DMS114 treated with DMSO at 0.1 percent for 48 hours (cell line): ENCODE measurements around the gene SMAD6.
"Not testable (repeated sequence)": the region's sequence is repeated elsewhere in the genome, so short reads cannot be mapped to it uniquely, and the experiment has no call there.

Source experiments
- DNase-seq: peaks from one replicate; lab custom pipeline; 2025; ENCODE audit not compliant: unreplicated experiment; lab: John Stamatoyannopoulos, UW

Gene SMAD6

DNA sequence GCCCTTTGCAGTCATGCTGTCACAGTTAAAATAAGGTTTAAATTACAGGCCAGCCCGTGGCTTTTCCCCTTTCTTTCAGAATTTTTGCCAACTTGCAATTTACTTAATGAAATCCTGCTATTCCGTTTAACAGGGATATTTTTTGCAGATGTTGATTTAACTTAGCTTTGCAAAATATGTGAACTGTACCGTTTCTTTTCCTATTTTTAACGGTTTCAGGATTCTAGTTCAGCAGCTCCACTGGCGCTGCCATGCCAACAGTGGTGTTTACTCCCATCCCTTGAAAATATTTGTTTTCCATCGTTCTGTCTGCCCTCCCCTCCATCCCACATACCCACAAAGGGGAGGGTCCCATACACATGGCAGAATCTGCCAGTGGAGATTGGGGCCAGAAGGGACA, 54.3 kb downstream of the SMAD6 start:
- no peak for DNase-seq

DNA sequence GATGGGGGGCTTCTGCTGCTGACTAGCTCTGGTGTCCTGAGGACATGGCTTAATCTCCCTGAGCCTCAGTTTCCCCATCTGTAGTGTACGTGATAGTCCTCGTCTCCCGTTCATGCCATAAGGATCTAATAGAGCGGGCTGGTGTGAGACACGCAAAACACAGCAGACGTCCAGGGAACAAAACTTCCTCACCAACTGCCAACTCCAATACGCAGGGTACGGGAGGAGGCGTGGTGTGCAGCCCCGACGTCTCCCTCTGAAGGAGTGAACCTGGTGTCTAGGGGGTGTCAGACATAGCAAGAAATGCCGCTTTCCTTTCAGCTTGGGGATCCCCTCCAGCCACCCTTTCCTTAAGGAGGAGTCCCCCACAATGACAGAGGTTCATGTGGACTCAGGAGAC, 55.0 kb downstream of the SMAD6 start:
- no peak for DNase-seq

DNA sequence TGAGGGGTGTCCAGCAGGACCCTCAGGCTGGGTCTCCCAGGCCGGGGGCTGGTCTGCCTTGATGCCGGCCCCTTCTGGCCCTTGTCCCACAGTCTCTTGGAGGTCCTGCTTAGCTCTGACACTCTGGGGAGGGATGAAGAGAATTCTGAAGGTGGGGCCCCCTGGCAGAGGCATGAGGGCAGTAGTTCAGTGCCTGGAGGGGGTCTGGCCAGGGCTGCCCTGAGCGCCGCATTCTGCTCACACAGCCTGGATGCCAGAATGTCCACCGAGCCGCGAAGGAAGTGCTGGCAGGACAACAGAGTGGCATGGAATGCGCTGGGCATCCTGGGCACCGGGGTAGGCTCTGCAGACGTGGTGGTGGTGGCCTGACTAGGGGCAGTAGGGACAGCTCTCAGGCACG, 55.5 kb downstream of the SMAD6 start:
- DNase-seq = no peak

DNA sequence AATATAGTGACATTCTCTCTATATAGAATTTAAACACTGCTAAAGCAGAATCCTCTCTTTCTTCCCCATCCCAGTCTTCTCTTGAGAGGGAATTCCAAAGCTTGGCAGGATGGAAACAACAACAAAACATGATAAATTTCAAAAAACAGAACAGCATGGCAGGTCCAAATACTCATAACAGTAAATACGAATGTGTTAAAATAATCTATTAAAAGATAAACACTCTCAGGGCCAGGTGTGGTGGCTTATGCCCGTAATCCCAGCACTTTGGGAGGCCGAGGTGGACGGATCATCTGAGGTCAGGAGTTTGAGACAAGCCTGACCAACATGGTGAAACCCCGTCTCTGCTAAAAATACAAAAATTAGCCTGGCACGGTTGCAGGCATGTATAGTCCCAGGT, 56.2 kb downstream of the SMAD6 start:
- DNase-seq = not testable (repeated sequence)

DNA sequence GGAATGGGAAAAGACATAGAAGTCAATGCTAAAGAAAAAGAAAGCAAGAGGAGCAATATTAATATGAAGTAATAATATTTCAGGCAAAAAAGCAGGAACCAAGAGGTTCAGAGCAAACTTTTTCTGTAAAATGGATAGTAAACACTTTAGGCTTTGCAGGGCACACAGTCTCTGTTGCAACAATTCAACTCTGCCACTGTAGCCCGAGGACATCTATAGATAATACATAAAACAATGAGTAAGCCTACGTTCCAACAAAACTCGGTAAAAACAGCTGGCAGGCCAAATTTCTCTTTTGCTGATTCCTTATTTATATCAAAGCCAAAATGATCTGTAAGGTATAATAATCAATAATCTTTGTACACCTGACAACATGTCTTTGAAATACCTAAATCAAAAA, 56.8 kb downstream of the SMAD6 start:
- DNase-seq = no peak

DNA sequence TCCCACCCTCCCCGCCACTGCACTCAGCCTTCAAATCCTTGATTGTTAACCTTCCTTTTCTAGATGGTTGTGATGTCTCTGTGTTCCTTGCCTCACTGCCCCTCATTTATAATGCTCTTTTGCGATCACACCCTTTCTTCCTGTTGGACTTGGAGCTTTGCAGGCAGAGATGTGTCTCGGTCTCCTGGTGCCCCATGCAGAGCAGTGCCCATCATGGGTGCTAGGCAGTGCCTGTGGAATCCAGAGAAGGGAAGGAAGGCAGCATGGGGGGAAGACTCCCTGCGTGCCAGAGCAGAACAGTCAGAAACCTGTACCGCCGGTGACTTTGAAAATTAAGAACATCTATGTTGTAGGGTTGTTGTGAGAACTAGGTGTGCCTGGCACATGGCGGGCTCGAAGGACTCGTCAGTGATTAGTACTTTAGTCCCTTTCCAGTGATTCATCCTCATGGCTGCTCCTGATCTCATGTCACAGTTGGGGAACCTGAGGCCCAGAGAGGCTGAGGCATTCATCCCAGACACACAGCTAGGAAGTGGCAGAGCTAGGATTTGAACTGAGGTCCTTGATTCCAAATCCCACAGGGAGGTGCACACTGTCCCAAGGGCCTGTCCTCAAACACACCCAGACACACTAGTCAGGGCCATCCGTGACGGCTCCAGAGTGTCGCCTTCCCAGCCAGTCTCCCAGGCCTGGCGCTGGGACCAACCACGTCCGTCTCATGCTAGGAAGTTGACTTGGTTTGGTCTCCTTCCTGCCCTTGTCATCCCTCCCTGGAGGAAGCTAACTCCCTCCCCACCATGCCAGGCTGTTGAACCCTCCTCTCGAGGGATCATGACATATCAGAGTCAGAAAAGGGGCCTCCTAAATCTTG, 58.3 kb downstream of the SMAD6 start:
- DNase-seq = no peak

DNA sequence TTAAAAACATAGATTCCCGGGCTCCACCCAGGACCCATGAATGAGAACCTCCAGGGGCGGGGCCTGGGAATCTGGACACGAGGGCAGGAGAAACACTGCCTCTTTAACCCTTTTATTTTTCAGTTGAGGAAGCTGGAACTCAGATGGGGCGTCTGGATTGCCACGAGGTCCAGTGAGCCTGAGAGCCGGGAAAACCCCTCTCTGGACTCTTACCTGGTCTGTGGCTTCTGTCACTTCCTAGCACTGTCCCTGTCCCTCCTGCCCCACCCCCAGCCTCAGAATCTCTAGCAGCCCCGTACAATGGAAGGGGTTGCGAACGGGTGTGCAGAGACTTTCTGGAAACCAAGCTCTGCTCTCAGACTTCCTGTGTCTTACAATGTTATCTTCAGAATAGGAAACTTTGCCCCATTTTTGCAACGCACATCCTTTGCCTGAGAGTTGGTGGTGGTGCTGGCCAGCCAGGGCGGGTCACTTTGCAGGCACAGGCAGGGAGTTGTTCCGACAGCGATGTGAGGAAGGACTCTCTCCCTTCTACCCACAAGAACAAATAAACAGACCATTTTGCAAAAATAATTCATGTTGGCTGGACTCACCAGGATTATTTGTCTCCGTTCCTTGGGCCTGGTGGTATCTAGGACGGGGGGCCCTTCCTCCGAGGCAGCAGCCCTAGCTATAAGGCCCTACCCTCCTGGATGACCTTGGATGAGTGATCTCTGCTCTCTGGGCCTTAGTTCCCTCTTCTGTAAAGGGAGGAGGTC, 59.1 kb downstream of the SMAD6 start:
- no peak for DNase-seq

DNA sequence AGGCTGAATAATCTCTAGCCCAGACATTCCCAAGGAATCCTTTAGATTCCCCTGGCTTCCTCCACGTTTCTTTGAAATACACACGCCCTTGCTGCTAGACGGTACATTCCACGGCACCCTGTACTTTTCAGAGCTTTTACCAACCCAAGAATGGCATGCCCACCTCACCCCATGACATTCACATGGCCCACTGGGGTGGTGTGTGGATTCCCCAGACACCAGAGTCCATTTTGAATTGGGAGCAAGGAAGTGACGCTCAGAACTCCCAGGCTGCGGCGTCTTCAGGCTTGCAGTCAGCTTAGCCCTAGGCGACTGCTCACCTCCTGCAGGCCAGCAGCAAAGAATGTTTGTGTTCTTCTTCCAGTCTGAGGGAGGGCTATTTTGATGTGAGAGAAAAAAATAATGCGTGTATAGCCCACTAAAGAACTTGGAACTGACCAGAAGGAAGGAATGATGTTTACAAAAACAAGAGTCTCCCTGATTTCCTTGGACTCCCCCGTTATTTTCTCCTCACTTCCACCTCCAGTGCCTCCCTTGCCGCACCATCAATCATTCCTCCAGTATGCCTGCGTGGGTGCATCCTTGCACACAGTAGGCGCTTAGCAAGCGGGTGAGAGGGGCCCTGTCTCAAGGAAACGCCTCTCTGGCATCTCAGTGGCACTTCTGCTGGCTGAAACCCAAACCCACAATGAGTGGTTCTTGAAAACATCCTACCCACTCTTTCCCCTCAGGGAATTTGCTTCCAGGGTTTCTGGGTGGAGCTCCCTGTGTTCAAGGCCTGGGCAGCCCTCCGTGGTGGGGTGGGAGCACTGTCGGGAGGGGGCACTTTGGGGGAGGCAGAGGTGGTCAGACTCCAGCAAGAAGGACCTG, 59.9 kb downstream of the SMAD6 start:
- DNase-seq = no peak

DNA sequence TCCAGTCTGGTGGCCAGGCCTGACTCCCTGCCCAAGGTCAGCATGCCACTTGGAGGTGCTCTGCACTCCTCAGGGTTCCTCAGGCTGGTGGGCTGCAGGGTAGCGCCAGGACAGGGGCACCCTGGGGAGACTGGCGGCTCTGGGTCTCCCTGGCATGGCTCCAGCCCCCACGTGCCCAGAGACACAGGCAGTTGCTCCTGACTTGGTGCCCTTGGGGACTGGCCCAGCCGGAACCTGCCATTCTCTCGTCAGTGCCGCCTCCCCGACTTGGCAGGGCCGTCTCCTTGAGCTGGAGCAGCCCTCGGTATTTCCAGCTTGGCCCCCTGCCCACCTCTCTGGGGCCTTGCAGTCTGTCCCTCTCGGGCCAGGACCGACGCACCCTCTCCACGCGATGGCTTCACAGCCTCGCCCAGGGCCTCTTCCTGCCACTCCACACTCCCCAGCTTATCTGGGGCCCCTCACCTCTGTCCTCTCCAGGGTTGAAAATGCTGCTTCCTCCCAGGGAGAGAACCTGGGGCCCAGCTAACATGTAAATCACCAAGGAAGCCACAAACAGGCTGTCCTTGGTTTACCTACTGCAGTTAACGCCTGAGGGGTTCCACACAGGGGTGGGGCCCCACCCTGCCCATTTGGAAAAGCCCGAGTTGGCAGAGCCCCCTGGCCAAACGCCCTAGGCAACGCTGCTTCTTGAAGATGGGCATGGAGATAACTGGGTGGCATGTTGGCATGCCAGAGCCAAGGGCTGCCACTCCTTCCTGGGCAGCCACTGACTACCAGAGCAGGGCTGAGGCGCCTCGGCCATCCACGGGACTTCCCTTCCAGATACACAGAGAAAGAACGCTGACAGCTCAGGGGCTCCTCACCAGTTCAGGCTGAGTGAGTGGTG, 61.4 kb downstream of the SMAD6 start:
- DNase-seq = no peak

DNA sequence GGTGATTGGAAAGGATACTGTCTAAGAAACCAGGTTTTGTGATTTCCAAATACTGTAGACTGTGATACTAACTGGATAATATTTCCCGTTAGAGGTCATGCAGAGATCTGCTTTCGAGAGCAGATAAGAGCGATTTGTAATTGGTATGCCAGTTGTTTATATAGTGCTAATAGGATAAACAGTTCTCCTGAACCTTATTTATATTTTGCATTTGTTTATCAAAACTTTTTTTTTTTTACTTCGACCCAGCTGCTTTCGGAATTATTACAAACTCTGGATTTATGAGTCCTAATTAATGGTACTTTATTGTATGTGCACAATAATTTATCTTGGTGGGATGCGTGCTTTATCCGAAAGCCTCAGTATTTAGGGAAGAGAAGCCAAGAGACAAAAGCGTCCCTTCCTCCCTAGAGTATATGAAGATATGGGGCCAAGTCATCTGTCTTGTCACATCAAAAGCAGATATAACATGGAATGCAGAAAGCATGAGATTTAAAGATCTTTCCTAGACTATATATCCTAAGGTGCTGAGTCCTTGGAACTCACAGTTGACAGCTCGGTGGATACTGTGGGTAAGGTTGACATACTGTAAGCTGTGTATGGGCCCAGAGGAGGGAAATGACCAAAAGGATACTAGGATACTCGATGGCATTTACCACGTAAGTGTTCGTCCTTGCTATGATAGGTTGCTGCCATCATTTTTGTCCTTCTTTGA, 62.2 kb downstream of the SMAD6 start:
- DNase-seq = no peak

DNA sequence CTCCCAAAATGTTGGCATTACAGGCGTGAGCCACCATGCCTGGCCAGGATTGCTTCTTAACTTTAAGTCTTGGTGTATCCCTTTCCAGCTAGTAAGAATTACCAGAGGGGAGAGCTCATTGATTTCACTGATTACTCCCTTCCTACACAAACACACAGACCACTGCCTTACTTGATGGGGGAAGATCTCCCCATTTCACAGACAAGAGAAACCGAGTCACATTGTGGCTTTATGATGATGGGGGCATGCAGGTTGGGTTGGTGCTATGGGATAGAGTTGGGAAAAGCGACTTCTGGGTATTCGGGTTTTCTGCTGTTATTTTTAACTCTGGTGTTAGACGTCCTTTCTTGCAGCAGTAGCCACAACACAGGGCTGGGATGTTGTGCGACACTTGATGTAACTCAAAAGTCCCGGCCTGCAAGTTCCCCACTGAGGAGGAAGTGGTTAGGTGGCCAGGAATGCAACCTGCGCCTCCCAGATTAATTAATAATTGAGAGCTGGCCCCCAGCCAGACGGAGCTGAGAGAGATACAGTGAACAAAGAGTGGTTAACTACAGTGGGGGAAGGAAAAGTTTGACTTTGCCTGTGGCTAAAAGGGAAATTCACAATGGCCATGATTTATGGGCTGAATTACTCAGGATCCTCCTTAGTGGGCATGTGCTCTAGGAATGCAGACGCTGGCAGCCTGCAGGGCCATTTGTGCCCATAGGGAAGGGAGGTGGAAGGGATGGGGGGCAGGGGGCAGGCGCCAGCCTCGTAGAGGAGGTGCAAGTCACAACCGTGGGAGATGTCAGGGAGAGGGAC, 63.6 kb downstream of the SMAD6 start:
- no peak for DNase-seq

DNA sequence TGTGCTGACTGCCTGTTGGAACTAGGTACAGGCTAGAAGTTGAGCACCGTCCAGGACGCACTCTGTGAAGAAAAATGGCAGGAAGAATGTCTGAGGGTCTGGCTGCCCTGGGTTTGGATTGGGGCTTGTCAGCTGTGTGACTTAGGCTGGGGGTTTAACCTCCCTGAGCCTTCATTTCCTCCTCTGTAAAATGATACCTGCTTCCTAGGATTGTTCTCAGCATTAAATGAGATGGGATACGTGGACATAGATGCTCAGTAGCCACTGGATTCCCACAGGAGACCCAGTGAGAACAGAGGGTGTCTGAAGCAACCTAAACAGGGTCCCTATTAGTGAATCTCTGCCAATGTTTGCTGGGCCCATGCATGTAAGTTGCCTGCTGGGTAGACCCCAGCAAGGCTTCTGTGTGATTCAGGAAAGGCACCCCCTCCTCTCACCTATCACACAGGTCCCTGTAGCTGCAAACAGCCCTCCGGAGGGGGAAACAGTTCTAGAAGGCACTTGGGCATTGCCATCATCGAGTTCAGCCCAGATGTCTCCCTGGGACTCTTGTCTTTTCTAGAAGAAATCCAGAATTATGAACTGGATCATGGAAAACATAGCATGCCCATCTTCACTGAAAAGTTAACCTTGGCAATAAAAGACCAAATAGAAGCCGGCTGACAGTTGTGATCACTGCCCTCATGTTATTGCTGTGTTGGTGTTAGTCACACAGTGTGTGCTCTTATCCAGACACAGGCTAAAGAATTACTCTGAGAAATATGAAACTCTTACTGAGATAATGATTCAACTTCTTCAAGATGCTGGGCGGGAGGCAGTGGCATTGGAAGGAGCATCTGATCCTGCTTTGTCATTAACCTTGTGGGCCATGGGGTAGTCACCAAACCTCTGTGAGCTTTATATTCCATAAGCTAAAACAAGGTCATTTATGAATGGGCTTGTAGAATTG, 64.5 kb downstream of the SMAD6 start:
- no peak for DNase-seq

DNA sequence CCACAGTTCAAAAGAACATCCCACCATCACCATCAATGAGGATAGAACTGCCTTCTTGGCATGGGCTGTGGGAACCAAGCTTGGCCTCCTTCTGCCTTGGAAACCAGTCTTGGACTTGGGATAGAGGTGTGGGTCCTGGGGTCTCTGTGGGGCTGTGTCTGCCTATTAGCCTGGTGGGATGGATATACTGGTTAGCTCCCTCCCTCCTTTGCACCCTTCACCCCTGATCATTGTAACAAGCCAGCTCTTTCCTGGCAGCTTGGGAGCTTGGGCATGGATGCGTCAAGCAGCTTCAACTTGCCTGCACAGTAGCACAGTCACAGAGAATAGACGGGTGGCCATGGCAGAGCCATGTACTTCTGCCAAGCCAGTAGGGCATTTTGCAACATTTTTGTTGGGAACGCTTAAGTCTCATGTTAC, 65.2 kb downstream of the SMAD6 start:
- no peak for DNase-seq

DNA sequence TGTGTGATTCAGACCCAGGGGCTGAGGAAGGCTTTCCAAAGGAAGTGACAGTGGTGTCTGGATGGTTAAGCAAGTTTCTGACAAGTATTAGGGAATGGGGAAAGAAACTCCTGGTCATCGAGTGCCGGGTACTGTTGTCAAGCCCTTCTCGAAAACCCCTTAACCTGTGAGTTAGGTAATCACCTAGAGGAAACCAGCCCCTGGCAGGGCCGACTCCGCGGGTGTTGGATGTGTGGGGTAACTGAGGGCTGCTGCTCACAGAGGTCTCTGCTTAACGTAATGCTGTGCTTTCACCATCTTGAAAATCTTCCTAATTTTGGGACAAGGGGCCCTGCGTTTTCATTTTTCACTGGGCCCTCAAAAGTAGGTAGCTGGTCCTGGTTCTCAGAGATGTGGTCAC, 67.0 kb downstream of the SMAD6 start:
- no peak for DNase-seq

DNA sequence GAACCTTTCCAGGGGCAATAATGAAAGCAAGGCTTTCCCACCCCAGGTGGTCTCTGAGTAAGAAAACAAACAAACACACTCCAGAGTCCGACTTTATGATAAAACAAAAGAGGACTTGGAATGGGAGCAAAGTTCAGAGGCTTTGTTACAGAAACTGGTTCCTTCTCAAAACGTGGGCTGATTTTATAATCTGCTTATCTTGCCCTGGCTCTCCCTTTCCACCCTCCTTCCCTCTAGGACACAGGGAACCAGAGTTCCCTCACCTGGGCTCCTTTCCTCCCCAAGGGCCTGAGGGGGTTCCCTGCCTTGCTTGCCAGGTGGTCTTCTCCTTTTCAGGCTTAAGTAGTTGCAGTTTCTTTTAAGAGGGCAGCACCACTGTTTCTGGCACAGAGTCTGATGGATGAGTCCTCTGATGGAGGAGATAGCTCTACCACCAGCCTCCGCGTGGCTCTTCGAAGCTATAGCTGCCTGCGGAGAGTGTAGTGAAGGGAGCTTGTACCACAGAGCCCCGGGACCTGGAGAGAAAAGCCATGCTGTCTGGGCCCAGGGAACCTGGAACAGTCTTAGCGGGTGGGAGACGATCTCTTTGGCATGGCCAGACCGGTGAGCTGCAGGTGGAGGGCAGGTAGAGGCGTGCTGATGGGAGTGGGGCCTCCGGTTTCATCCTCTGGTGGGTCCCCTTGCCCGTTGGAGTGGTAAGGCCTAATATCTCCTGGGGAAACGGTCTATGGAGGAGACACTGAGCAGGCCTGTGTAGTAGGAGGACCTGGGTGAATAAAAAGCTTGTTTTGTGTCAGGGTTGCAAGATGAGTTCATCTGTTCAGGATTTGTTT, 68.7 kb downstream of the SMAD6 start:
- no peak for DNase-seq

DNA sequence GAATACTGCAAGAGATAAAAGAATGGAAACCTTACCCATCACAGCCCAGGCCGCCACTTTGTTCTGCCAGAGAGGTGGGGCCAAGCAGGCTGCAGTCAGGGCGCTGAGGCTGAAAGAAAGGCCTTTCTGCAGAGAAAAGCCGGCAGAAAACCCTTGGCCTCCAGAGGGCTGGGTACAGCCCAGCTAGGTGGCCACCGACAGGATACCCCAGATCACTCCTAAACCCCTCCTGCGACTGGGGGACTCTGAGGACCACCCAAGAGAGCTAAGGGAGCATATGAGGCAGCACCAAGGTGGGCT, 69.3 kb downstream of the SMAD6 start:
- DNase-seq = no peak

DNA sequence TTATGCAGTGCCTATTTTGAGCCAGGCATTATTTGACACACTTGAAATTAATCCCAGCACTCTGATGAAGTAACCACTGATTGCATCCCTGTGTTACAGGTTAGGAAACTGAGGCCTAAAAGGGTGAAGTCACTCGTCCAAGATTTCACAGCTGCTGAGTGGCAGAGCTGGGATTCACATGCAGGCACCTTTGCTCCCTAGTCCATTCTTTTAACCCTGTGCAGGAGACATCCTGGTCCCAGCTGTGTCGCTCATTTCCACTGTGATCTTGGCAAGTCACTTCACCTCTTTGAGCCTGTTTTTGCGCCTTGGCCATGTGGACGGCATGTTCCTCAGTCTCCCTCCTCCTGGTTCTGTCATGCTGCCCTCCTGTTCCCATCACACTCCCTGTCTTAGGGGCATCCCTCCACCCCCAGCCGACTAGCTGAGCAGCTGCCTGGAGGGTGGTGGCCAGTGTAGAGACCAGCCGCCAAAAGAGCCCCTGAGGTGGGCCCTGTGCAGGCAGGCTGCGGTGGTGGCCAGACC, 70.6 kb downstream of the SMAD6 start:
- DNase-seq = no peak
